ENCODE measurements around the gene SMAD7.

Gene SMAD7

DNA sequence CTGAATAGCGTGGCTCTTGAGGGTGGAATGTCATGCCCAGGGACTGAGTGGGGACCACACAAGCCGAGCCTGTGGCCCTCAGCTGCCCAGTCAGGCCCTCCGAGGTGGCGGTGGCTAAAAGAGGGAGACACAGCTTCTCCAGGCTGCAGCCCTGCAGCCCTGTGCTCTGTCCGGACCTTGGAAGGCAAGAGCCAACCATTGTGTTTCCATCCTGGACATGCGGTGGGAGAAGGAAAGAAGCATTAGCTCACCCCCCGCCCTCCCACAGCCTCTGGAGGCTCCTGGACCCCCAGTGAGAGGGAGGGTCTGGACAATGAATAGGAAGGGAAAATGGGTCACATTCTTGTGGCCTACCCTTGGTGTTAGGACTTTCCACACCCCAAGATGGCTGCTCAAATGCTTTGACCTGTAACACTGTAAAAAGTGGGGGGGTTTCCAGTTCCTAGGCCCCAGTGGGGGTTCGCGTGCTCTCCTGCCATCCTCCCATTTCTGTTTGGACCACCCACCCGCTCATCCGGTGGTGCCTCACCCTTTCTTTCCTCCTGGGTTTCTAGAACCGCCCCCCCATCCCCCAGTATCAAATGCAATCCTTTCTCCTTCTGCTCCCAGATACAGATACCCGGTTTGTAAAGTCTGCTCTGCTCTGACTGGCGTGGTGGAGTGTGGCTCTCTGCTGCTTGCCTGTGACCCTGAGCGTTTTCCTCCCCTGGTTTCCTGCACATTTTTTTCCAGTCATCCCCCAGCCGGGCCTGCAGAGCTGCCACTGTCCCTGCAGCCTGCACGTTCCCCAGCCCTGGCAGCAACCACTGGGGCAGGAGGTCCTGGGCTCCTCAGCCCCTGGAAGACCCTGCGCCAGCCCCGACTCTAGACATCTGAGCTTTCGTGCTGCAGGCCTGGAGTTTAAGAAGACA, 36.3 kb upstream of the SMAD7 start:
- DNase-seq (ENCODE audit: low spot score) = no peak

DNA sequence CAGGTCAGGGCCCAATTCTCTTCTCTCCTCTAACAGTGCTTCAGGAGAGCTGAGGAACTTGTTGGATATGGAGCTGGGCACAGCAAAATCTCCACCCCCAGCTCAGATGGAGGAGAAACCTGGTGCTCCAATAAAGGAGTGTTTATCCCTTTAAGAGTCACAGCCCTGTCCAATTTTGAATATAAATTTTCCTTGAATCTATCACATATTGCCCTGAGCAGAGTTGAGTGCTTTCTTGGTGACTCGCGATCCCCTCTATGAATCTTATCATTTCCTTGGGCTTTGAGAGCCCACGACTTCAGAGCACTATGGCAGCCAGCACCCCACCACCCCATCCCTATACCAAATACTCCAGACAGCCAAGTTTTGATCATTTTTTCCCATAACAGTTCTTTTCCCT, 34.4 kb upstream of the SMAD7 start:
- no peak for DNase-seq (ENCODE audit: low spot score)

DNA sequence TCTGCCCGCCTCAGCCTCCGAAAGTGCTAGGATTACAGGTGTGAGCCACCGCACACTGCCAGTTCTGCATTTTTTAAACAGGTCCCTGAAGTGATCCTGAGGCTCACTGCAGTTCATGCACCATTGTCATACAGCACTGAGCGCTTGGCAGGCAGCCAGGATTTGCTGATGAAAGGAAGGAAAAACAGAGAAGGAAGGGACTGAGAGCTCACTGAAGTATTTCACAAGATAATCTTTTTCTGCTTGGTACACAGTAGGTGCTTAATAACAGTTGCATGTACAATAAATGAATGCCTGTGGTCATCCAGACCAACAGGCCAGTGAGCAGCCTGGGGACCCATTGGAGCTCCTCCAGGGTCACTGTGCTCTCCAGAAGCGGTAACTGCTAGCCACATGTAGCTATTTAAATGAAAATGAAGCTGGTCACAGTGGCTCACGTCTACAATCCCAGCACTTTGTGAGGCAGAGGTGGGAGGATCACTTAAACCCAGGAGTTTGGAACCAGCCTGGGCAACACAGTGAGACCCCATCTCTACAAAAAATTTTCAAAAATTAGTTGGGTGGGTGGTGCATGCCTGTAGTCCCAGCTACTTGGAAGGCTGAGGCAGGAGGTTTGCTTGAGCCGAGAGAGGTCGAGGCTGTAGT, 33.1 kb upstream of the SMAD7 start:
- DNase-seq (ENCODE audit: low spot score) = no peak

DNA sequence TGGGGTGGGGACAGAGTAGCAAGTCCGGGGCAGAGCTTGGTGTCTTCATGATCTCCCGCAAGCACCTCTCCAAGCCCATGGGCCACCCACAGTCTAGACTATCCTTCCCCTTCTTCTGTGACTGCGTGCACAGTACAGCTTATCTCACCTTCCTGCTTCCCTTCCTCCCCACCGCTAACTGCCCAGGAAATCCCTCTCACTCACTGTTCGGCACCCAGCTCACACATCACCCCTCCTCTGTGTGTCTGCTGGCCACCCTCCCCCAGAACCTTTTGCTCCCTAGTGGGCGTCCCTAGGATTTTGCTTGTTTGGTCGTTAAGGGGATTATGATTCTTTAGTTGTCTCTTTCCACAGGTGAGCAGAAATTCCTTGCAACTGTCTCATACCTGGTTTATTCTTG, 31.5 kb upstream of the SMAD7 start:
- DNase-seq (ENCODE audit: low spot score) = no peak

DNA sequence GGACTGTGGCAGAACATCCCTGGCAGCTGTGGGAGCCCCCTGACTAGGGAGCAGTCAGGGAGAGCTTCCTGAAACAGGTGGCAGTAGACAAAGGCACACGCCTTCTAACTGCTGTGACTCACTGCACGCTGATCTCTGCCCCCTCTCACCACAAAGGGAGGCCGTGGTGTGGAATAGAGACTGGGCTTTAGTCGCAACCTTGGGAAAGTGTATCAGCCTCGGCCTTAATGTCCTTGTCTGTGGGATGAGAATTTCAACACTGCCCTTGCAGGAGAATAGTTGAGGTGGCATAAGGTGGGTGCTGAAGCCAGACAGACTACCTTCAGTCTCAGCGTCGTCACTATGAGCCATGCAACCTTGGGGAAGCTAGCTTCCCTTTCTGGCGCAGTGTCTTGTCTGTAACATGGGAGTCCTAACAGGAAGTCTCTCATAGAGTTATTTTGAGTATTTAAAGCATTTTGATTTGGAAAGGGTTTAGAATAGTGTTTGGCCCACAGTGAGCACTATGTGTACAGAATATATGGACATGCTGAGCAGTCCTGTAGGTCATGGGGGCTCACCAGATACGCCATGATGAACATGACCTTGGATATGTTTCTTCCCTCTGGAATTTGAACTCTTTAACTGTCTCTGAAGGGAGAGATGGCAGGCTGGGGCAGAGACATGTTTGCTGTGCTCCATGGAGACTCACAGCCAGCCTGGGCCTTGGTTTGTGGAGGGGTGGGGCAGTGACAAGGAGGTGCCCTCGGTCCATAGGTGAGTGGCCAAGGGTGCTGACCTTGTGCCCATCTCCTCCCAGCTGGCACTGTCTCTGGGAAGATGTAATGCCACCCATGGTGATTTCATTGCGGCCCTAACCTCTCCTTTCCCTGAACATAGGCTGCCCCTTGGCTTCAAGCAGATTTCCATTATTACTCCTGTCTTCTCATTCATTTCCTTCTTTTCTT, 29.5 kb upstream of the SMAD7 start:
- no peak for DNase-seq (ENCODE audit: low spot score)

DNA sequence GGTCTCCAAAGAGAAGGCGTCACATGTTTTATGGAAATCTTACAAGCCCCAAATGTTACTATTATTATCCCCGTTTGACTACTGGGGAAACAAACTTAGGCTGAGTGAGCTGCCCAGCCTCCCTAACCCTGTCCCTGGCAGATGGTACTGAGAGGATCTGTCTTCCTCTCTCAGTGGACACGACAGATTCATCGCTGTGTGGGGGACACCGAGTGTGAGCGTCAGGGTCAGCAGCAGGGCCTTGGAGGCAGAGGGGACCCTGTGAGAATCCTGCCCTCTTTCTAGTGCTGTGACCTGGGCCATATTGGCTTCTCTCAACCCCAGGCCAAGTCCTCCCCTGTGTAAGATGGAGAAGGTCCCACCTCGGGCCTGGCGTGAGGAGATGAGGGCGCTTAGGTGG, 27.1 kb upstream of the SMAD7 start:
- no peak for DNase-seq (ENCODE audit: low spot score)

DNA sequence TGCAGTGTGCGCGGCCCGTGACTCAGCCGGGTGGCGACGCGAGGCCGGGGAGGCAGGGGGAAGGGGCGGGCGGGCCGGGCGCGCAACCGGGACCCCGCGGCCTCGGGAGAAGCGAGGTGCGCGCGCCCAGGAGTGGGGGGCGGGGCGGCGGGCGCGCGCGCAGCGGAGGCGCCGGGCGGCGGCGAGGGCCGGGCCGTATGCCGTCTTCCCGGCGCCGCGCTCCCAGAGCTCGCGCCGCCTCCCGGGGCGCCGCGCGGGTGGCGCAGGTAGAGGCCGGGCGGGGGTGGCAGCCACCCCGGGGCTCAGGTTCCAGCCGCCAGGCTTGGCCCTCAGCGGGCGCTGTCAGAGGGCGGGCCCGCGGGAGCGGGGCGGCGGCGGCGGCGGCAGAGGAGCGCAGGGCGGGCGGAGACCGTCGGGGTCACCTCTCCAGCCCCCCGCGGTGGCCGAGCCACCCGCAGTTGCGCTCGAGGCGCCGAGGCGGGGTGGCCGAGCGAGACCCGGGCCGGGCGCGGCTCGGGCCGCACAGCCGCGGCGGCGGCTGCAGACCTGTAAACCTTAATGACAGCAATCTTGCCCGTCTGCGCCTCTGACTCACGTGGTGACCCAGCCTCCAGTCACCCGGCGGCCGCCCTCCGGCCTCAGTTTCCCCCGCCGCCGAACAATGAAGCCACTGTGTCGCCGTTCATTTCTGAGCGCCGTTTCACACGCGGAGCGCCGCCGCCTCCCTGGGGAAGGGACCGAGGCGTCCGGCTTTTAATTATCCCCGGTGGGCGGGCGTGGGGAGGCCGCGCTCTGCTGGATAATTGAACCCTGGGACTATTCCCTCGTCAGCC, 25.3 kb upstream of the SMAD7 start:
- peak; percentile 53 for DNase-seq (ENCODE audit: low spot score)

DNA sequence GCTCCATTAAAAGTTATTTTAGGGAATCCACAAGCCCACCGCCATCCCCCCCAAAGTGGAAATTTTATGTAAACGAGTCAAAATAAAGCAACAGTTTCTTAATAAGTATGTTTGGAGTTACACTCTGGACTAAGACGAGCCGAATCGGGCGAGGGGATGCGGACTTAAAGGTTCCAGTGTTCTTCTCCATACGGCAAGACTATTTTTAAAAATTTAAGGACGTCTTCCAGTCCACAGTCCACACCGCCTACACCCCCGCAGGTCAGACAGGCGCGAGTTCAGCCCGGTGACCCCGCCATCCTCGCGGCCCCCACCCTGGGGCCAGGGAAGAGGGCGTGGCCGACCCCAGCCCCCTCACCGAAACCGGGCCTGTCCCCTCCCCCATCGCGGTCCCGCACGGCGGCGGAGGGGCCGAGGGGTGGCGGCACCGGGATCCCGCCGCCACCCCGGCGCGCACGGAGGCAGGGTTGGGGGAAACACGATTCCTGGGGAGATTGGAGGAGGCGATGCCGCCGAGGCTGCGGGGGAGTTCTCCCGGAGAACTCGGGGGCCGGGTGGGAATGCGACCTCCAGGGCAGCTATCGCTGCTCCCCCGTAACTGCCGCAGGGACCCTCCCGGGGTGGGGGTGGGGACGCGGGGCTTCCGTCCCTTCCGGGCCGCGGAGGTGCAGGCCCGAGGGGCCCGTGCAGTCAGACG, 24.5 kb upstream of the SMAD7 start:
- no peak for DNase-seq (ENCODE audit: low spot score)

DNA sequence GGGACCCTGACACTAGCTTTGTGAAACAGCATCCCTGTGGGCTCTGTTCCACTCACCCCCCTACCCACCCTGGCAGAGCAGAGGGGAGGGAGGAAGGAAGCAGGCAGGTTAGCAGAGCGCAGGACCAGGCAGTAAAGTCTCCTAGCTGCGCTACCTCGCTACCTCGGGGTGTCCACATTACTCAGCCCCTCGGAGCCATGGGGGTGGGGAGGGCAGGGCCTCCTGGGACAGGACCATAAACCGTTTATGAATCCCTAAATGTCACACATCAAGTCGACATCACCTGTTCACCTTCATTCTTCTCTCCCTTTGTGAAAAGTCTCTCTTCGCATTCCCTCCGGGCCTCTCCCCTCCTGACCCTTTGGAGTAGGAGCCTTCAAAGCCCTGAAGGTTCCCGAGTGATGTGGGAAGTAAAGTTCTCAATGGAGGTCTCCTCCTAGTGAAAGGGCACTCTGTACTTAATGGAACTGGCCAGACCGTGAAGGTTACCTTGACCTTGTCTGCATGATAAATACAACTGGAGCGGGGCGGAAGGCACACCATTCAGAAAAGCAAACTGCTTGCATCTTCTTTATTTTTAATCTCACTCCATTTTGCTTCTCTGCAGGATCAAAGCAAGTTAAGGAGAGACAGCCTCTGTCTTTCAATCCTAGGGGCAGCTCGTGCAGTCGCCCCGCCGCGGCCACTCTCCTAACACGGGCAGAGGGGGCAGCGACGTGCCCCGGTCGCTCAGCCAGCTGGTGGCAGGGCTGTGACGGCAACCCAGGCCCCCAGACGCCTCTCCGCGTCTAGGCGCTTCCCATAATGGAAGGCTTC, 23.7 kb upstream of the SMAD7 start:
- DNase-seq (ENCODE audit: low spot score) = no peak

DNA sequence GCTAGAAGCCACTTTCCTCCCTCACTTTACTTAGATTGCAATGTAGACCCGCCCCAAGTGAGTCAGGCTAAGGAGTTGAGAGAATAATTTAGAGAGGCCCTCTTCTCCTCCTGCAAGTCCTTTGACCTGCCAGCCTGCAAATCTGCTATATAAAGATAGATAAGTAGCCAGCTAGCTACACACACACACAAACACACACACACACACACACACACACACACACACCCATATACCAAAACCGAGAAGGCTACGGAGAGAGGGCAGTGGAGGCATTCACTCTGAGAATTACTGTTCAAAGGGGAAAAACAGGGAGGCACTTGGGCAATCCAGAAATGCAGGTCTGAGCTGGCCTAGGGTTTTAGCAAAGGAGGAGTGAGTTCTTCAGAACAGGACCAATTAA, 23.0 kb upstream of the SMAD7 start:
- no peak for DNase-seq (ENCODE audit: low spot score)

DNA sequence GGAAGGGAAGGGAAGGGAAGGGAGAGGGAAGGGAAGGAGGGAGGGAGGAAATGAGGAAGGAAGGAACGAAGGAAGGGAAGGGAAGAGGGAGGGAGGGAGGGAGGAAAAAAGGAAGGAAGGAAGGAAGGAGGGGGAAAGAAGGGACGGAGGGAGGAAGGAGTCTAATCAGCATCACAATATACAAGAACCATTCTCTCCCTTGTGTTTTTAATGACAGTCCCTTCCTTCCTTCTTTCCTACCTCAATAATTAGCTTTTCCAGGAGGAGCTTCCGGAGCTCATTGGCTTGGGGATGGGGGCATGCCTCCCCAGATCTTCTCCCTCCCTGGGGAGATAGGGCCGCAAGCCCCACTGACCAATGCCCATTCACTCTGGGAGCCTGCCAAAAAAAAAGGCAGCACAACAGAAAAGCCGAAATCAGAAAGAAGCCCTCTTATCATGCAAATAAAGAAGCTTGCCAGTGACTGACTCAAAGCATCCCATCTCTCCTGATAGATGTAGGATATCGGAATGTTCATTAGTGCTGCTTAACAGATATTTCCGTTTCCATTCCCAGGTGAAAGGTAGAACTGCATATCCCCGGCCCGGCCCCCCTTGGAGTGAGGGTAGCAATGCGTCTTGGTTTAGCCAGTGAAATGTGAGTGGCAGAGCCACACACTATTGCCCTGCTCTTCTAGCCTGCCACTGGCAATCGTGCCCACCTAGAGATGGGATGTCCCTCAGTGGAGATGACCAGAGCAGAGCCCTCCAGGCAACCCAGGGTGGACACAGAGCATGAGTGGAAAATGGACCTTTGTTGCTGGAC, 17.8 kb upstream of the SMAD7 start:
- DNase-seq (ENCODE audit: low spot score) = no peak

DNA sequence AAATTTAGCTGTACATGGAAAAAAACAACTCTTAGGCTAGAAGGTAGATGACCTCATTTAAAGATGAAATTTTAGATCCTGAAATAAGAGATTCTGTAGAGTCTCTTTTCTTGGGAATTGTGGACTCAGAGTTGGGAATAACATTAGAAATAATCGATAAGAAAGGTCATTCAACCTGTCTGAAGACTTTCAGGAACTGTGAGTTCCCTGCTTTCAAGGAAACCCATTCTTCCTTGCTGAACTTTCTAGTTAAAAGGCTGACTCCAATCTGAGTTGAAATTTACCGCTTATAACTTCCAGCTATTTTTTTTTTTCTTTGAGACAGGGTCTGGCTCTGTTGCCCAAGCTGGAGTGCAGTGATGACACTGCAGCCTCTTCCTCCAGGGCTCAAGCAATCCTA, 16.8 kb upstream of the SMAD7 start:
- no peak for DNase-seq (ENCODE audit: low spot score)

DNA sequence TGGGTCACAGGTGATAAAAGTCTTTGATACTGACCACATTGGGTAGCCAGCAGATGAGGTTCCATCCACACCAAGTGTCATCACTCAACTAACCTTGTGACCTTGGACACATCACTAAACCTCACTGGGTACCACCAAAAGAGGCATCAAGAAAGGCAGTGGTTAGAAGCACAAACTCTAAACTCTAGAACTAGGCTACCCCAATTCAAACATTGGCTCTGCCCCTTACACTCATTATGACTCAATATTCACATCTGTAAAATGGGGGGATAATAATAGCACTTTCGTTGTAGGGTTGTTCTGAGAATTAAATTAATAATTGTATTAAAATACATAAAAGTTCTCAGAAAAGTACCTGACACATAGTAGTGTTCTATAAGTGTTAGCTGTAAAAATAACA, 15.8 kb upstream of the SMAD7 start:
- DNase-seq (ENCODE audit: low spot score) = no peak

DNA sequence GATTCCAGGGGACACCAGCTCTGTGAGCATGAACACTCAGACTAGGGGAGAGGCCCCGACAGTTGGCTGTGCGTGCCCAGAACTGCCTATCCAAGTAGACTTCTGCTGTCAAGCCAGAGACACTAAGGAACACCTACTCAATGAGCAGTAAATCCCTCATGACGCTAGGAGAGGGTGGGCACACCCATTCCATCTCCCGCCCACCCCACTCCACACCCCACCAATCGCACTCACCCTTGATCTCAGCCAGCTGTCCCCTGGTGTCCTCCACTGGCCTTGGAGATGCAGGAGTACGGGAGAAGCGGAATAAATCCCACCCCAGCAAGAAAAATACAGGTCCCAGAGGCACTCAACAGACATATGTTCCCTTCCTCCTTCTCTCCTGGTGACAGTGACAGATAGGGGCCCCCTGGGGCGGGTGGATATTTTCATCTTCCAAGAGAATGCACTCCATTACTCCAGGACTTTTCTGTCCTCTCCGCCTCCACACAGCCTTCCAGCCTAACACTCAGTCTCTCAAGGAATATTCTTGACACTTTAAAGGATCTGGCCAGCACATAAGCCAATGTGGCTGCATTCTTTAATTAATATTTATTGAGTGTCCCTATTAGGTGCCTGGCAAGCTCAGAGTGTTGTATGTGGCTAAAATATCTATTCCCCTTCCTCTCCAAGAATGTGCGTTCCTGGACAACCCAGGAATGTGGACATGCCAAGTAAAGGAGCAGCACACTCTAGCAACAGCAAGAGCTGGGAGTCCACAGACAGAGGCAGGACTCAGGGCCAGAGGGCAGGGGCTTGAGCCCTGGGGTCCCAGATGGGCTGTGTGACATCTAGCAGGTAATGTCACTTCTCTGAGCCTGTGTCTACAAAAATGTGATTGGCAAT, 13.1 kb upstream of the SMAD7 start:
- DNase-seq (ENCODE audit: low spot score) = no peak

DNA sequence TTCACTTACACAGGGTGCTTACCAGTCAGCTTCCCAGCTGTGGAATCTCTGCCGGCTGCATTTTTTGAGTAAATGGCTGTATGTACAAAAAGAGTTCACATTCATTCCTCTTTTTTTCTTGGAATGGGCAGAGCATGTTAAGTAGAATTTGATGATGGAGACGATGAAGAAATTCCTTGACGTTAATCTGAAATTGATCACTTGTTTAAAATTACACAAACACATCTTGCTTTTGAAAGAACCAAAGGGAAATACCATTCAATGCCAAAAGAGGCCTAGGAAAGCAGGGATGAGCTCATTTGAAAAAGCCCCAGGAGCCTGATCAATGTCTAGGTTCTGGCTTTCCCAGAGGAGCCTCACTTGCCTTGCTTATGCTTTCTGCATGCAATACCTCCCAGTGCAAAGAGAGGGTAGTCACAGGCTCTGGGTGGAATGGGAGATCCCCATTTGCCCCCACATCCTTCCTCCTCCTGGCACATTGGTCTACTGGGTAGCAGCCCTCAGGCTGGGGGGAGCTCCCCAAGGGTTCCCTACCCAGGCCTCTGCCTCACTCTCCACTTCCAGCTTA, 12.3 kb upstream of the SMAD7 start:
- DNase-seq (ENCODE audit: low spot score) = no peak

DNA sequence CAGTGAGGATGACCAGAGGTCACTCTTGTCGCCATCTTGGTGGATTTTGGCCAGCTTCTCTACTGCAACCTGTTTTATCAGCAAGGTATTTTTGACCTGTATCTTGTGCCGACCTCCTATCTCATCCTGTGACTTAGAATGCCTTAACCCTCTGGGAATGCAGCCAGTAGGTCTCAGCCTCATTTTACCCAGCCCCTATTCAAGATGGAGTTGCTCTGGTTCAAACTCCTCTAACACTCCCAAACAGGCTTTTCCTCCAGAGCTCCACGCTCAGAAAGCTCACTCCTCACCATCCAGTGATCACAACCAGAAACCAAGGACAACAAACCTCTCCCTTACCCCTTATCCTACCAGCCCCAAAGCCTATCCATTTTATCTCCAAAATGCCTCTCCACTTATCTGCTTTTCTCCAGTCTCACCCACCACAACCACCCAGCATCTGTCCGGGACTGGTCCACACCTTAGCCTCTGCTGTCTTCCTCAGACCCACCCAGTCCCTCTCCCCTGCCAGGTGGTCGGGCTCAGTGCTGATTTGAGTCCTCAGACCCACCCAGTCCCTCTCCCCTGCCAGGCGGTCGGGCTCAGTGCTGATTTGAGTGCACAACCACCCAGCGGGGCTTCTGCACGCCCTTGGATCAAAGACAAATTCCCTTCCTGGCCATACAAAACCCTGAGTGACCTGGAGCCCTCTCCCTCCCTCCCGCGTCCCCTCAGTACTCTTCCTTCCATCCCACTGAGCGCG, 11.7 kb upstream of the SMAD7 start:
- no peak for DNase-seq (ENCODE audit: low spot score)

DNA sequence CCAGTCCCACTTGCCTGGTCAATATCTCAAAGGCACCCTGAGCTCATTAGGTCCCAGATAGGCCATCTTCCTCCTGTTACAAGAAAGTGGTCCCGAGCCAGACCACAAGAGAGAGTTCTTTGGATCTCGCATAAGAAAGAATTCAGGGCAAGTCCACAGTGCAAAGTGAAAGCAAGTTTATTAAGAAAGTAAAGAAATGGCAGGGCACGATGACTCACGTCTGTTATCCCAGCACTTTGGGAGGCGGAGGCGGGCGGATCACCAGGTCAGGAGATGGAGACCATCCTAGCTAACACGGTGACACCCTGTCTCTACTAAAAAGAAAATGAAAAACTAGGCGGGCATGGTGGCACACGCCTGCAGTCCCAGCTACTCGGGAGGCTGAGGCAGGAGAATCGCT, 10.8 kb upstream of the SMAD7 start:
- DNase-seq (ENCODE audit: low spot score) = no peak

All from COLO829 (cell line).